Activated CD8-positive, alpha-beta T cell treated with anti-CD3 and anti-CD28 coated beads for 36 hours (primary cell): ENCODE data around the gene XPR1. TPM values are rescaled to one million over a fixed set of nuclear protein-coding genes. Genes with fewer than 3 reads are reported as not detected.

ENCODE experiments used
- ATAC-seq: fragments of 200-7000 bp; cut with Tn5 transposase; one replicate; pipeline ENCODE4 v1.10.0; 2021; ENCODE audit warnings: mild to moderate bottlenecking, moderate library complexity
- CTCF ChIA-PET: fragments of 350-600 bp; sonication (Branson Sonifier 250); formaldehyde crosslinking; loops from one replicate; lab custom pipeline; 2021; ENCODE audit warnings: antibody characterized with exemption; lab: Charles Lee
- POLR2A ChIA-PET: fragments of 350-600 bp; sonication (Branson Sonifier 250); formaldehyde crosslinking; loops from one replicate; lab custom pipeline; 2021; ENCODE audit warnings: antibody characterized with exemption; lab: Charles Lee
- DNase-seq: peaks from one replicate; pipeline ENCODE4 v3.0.0-alpha.2; 2020
- H3K27ac Mint-ChIP-seq: one replicate; pipeline ENCODE4 v1.8.0; 2021; ENCODE audit warnings: mild to moderate bottlenecking, mixed read lengths
- H3K27me3 Mint-ChIP-seq: one replicate; pipeline ENCODE4 v1.8.0; 2021; ENCODE audit warnings: mixed read lengths
- H3K36me3 Mint-ChIP-seq: one replicate; pipeline ENCODE4 v1.8.0; 2021; ENCODE audit warnings: low read depth, mixed read lengths
- H3K4me1 Mint-ChIP-seq: one replicate; pipeline ENCODE4 v1.8.0; 2021; ENCODE audit warnings: low read depth, mixed read lengths
- H3K4me3 Mint-ChIP-seq: one replicate; pipeline ENCODE4 v1.8.0; 2021; ENCODE audit warnings: mild to moderate bottlenecking, moderate library complexity, mixed read lengths
- H3K9me3 Mint-ChIP-seq: one replicate; pipeline ENCODE4 v1.8.0; 2021; ENCODE audit warnings: mixed read lengths
- CTCF ChIP-seq: fragments of 200-600 bp; IDR thresholded peaks from one replicate; pipeline ENCODE4 v1.8.0; 2022; ENCODE audit warnings: antibody characterized with exemption, mild to moderate bottlenecking
- intact Hi-C: fragments of 100-400 bp; cut with micrococcal nuclease; formaldehyde crosslinking; loops from one replicate; pipeline ENCODE4 v1.10.0; 2022
- total RNA-seq, 2 experiments: library from RNA; stranded (reverse); gene quantifications; one replicate each; pipeline ENCODE4 v1.2.3, GENCODE V29; 2021

Gene XPR1
- total RNA-seq, 2 experiments from 2014 or later, result 12.8 to 14.4 TPM

DNA sequence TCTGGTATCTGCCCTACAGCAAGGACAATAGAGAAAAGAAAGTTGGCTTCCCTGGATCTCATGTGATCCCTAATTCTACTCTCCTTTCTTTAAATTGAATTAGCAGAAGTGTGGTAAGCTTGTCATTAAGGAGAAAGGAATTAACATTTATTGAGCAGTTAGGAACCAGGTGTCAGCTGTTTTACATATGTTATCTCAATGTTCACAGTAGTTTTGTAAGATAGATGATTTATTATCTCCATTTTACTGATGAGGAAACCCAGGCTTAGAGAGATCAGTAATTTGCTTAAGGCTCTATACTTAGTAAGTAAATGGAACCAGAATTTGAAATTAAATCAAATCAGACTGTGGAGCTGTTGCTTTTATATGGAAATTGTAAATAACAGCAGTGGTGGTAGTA, 8.0 kb downstream of the XPR1 start:
- DNase-seq, result no peak
- H3K27me3 Mint-ChIP-seq, result no peaks in the 10 kb centered on the region
- peaks cover 20% of the 10 kb centered on the region for H3K4me1 Mint-ChIP-seq
- H3K4me3 Mint-ChIP-seq, result no peak overlapping the region
- TF ChIP-seq CTCF, result no peak
- no peaks in the 10 kb centered on the region for H3K9me3 Mint-ChIP-seq
- no peak overlapping the region for H3K27ac Mint-ChIP-seq
- H3K36me3 Mint-ChIP-seq, result peaks cover 1% of the 10 kb centered on the region
- POLR2A ChIA-PET, result interaction anchor here (0.6 kb wide), 1 partner anchor 38 kb away, joined by 3 read pairs; no protein-coding TSS in a partner anchor
- CTCF ChIA-PET, result interaction anchor here (1.5 kb wide), 1 partner anchor 124 kb away, joined by 4 read pairs; no protein-coding TSS in a partner anchor
- ATAC-seq, result no peak
- intact Hi-C loops, result loop anchor here (10.0 kb wide), 1 partner anchor 125 kb away; no protein-coding TSS in a partner anchor

DNA sequence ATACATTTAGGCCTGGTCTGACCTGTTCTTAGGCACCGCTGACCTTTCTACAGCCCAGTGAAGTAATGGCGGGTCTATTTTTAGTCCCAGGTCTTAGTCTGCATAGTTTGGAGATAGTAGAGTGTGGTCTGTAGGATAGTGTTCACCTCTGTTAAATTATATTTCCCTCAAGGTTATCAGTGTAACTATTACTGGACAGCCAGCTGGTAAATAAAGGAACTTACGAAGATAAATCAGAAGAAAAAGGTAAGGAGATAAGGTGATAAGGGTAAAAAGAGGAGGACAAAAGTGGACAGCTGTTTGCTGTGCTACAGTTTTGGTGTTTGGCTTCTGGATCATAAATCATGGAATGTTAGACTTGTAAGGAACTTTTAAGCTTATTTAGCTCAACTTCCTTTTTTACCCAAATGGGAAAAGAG, 8.7 kb downstream of the XPR1 start:
- DNase-seq (no peak), ATAC-seq (no peak)
- H3K4me1 Mint-ChIP-seq, result peaks cover 22% of the 10 kb centered on the region
- H3K9me3 Mint-ChIP-seq, result no peaks in the 10 kb centered on the region
- intact Hi-C loops, result no loop called here
- no peak overlapping the region for H3K4me3 Mint-ChIP-seq
- CTCF ChIA-PET, result interaction anchor here (0.9 to 2.1 kb wide), 4 partner anchors 9 to 222 kb away, joined by 3 to 6 read pairs (median 4); partner anchors contain the start of gene XPR1
- no peak overlapping the region for H3K27ac Mint-ChIP-seq
- TF ChIP-seq CTCF, result no peak
- H3K27me3 Mint-ChIP-seq, result no peaks in the 10 kb centered on the region
- H3K36me3 Mint-ChIP-seq, result peaks cover 3% of the 10 kb centered on the region
- POLR2A ChIA-PET, result interaction anchor here (1.5 kb wide), 1 partner anchor 9 kb away, joined by 5 read pairs; the partner anchor contains the start of gene XPR1

GRCh38 chr1:180641662-180642061, 9.8 kb downstream of the XPR1 start:
- POLR2A ChIA-PET, result interaction anchor here (1.5 kb wide), 1 partner anchor 10 kb away, joined by 5 read pairs; the partner anchor contains the start of gene XPR1
- H3K4me1 Mint-ChIP-seq, result peaks cover 27% of the 10 kb centered on the region
- intact Hi-C loops, result no loop called here
- CTCF ChIA-PET, result interaction anchor here (2.1 kb wide), 1 partner anchor 10 kb away, joined by 6 read pairs; the partner anchor contains the start of gene XPR1
- no peaks in the 10 kb centered on the region for H3K27me3 Mint-ChIP-seq
- peaks cover 5% of the 10 kb centered on the region for H3K36me3 Mint-ChIP-seq
- no peak for DNase-seq
- TF ChIP-seq CTCF, result no peak
- no peaks in the 10 kb centered on the region for H3K9me3 Mint-ChIP-seq
- H3K4me3 Mint-ChIP-seq, result no peak overlapping the region
- ATAC-seq, result no peak
- no peak overlapping the region for H3K27ac Mint-ChIP-seq

- H3K36me3 Mint-ChIP-seq, result peaks cover 5% of the 10 kb centered on the region
- H3K27ac Mint-ChIP-seq, result no peak overlapping the region
- DNase-seq (no peak), ATAC-seq (no peak)
- no peak overlapping the region for H3K4me3 Mint-ChIP-seq
- intact Hi-C loops, result no loop called here
- no peaks in the 10 kb centered on the region for H3K27me3 Mint-ChIP-seq
- TF ChIP-seq CTCF, result no peak
- CTCF ChIA-PET, result no interaction called here
- H3K4me1 Mint-ChIP-seq, result peaks cover 30% of the 10 kb centered on the region
- POLR2A ChIA-PET, result no interaction called here
- no peaks in the 10 kb centered on the region for H3K9me3 Mint-ChIP-seq
Measured at GRCh38 chr1:180642781-180643180, 11.0 kb downstream of the XPR1 start.

- TF ChIP-seq CTCF, result no peak
- Mint-ChIP-seq H3K4me3 (no peak overlapping the region), H3K36me3 (peaks cover 5% of the 10 kb centered on the region), H3K9me3 (no peaks in the 10 kb centered on the region), H3K4me1 (peaks cover 30% of the 10 kb centered on the region), H3K27me3 (no peaks in the 10 kb centered on the region), H3K27ac (no peak overlapping the region)
- ChIA-PET POLR2A (no interaction called here), CTCF (no interaction called here)
- DNase-seq (no peak), ATAC-seq (no peak)
- intact Hi-C loops, result no loop called here
Measured at GRCh38 chr1:180643693-180644092, 11.9 kb downstream of the XPR1 start.
